Body of pancreas (tissue), 4 donors: ENCODE data around the gene VWCE.

ENCODE experiments used
- POLR2A ChIP-seq, 3 donors: fragments of 450-650 bp; IDR thresholded peaks; one replicate each; pipeline ENCODE4 v1.6.1; 2016; ENCODE audit warnings: antibody characterized with exemption in 3 of 3, mild to moderate bottlenecking in 2 of 3
- TF ChIP-seq, protein P1 (sequence below), 7 experiments: fragments of 450-650 bp in 4 of 7; fragments of 200-600 bp in 3 of 7; sonication (generic) in 3 of 7; IDR thresholded peaks; one replicate each; pipeline ENCODE4 v1.5.1; 2016 to 2019; ENCODE audit warnings: antibody characterized with exemption in 7 of 7

GRCh38 chr11:61338783-61339489 lies 43.8 kb upstream of the VWCE start:
- TF ChIP-seq, protein P1, sequence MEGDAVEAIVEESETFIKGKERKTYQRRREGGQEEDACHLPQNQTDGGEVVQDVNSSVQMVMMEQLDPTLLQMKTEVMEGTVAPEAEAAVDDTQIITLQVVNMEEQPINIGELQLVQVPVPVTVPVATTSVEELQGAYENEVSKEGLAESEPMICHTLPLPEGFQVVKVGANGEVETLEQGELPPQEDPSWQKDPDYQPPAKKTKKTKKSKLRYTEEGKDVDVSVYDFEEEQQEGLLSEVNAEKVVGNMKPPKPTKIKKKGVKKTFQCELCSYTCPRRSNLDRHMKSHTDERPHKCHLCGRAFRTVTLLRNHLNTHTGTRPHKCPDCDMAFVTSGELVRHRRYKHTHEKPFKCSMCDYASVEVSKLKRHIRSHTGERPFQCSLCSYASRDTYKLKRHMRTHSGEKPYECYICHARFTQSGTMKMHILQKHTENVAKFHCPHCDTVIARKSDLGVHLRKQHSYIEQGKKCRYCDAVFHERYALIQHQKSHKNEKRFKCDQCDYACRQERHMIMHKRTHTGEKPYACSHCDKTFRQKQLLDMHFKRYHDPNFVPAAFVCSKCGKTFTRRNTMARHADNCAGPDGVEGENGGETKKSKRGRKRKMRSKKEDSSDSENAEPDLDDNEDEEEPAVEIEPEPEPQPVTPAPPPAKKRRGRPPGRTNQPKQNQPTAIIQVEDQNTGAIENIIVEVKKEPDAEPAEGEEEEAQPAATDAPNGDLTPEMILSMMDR (IDR thresholded peaks at IDR 0.05) = no peak
- TF ChIP-seq POLR2A (IDR thresholded peaks at IDR 0.05) = no peak
